IPS DF 6.9 (cell line): ENCODE results near the gene ESRRG.

Experiments used
- DNase-seq: peaks from one replicate; pipeline ENCODE4 v3.0.0-alpha.2; 2013; ENCODE audit warnings: low read depth, low spot score
- H3K27ac ChIP-seq: one replicate; pipeline ENCODE4 v1.5.1; 2013; ENCODE audit warnings: low read length, control low read depth
- H3K27me3 ChIP-seq: 2 replicates; pipeline ENCODE4 v1.6.1; 2013; ENCODE audit warnings: mild to moderate bottlenecking, low read length; ENCODE audit not compliant: control insufficient read depth, insufficient read depth
- H3K36me3 ChIP-seq: 2 replicates; pipeline ENCODE4 v1.6.1; 2013; ENCODE audit warnings: low read length; ENCODE audit not compliant: control insufficient read depth, insufficient read depth
- H3K4me1 ChIP-seq: 2 replicates; pipeline ENCODE4 v1.6.1; 2013; ENCODE audit warnings: low read length; ENCODE audit not compliant: control insufficient read depth, insufficient read depth
- H3K4me3 ChIP-seq: 2 replicates; pipeline ENCODE4 v1.5.1; 2013; ENCODE audit warnings: mild to moderate bottlenecking, low read length
- H3K9me3 ChIP-seq: 2 replicates; pipeline ENCODE4 v1.6.1; 2013; ENCODE audit warnings: low read length, inconsistent platforms; ENCODE audit not compliant: control insufficient read depth, insufficient read depth
- WGBS: extraction: QIAGEN DNeasy Blood & Tissue Kit; methylation state at CpG from one replicate; pipeline ENCODE4 v1.1.7; 2013; ENCODE audit warnings: mixed read lengths, missing lambda C conversion rate; ENCODE audit not compliant: insufficient read length, insufficient coverage; 5-methylcytosine and 5-hydroxymethylcytosine counted together

Gene ESRRG

DNA sequence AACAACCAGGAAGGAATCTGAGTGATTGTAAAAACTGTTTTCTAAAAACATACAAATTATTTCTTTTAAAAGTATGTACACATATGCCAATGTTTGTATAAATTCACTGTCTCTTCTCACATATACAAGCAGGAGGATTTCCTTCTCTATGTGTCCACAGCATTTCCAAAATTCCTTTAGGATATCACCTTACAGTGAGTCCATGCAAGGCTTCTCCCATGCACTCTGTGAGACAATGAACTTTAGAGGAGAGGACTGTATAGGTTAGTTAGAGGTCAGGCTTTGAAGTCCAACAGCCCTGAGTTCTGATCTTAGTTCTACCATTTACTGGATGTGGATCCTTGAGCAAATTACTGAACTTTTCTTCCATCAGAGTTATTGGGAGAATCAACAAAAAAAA, 265.9 kb downstream of the ESRRG start:
- DNase-seq: no peak
- Histone ChIP-seq H3K9me3 (no peaks in the 10 kb centered on the region), H3K36me3 (no peaks in the 10 kb centered on the region), H3K4me3 (no peak overlapping the region), H3K27me3 (no peaks in the 10 kb centered on the region), H3K4me1 (no peaks in the 10 kb centered on the region), H3K27ac (no peak overlapping the region)

DNA sequence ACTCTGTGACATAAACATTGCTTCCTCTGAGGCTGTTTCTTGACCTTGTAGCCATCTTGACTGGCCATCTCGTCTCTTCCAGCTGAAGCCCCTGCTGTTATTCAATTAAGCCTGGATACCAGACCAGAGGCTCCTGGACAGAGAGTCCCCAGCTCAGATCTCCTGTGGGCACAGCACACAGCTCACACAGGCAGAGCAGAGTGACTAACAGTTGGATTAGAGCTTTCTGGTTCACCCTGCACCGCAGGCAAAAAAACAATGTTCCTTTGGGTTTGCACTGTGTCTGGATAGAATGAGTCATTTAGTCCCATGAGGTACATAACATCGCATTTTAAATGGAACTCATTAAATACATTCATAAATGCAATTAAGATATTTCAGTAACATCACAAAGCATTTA, 266.5 kb downstream of the ESRRG start:
- Histone ChIP-seq H3K36me3 (no peaks in the 10 kb centered on the region), H3K27me3 (no peaks in the 10 kb centered on the region), H3K9me3 (no peaks in the 10 kb centered on the region), H3K4me1 (no peaks in the 10 kb centered on the region), H3K4me3 (no peak overlapping the region), H3K27ac (no peak overlapping the region)
- no CpG with 5 or more reads among the region's 3 CpGs for WGBS
- DNase-seq: no peak

DNA sequence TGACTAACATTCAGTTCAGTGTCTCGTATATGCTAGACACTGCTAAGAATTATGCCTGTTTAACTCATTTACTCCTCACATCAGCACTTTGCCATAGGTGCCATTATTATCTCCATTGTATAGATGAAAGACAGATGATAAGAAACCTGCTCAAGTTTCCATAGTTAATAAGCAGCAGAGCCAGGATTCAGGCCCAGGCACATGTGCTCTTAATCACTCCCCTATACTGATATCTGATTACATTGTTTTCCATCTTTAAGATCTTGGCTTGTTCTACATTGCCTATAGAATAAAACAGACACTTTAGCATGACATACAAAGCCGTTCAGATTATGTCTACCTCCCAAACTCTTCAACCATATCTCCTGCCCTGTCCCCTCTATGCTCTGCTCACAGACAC, 269.5 kb downstream of the ESRRG start:
- Histone ChIP-seq H3K27ac (no peak overlapping the region), H3K4me1 (no peaks in the 10 kb centered on the region), H3K9me3 (no peaks in the 10 kb centered on the region), H3K36me3 (no peaks in the 10 kb centered on the region), H3K4me3 (no peak overlapping the region), H3K27me3 (no peaks in the 10 kb centered on the region)
- WGBS: no CpG with 5 or more reads among the region's 2 CpGs
- no peak for DNase-seq
